Ovary (tissue), 9 donors: ENCODE measurements around the gene CXADR. TPM values are rescaled to one million over a fixed set of nuclear protein-coding genes. Genes with fewer than 3 reads are reported as not detected.

Source experiments
- DNase-seq, 5 donors: peaks; one replicate each; pipeline ENCODE4 v3.0.0-alpha.2; 2019 to 2020
- H3K27ac ChIP-seq, 2 donors: fragments of 200-600 bp; one replicate each; pipeline versions ENCODE4 v1.5.1 to v1.8.0; 2019 to 2022
- H3K27me3 ChIP-seq: fragments of 200-600 bp; one replicate; pipeline ENCODE4 v1.8.0; 2022
- H3K36me3 ChIP-seq: fragments of 200-600 bp; sonication (generic); one replicate; pipeline ENCODE4 v1.5.1; 2019
- H3K4me1 ChIP-seq: one replicate; pipeline ENCODE4 v1.8.1; 2013; ENCODE audit warnings: mild to moderate bottlenecking, moderate library complexity; ENCODE audit not compliant: insufficient read depth
- H3K4me3 ChIP-seq: fragments of 200-600 bp; sonication (generic); one replicate; pipeline ENCODE4 v1.5.1; 2017
- H3K9me3 ChIP-seq, 2 donors: fragments of 200-600 bp in 1 of 2; sonication (generic) in 1 of 2; one replicate each; pipeline versions ENCODE4 v1.5.1 to v1.8.1; 2013 to 2019; ENCODE audit warnings: mild to moderate bottlenecking in 1 of 2, moderate library complexity in 1 of 2
- EP300 ChIP-seq: sonication (generic); formaldehyde crosslinking; IDR thresholded peaks from one replicate; pipeline ENCODE4 v1.6.1; 2017; ENCODE audit warnings: antibody characterized with exemption
- POLR2A ChIP-seq: fragments of 450-650 bp; IDR thresholded peaks from one replicate; pipeline ENCODE4 v1.6.1; 2017; ENCODE audit warnings: antibody characterized with exemption, mild to moderate bottlenecking, moderate library complexity
- WGBS, 3 donors: extraction: QIAGEN DNeasy Blood & Tissue Kit in 1 of 3; methylation state at CpG; one replicate each; pipeline versions ENCODE4 v1.1.5 to v1.1.7; 2013 to 2017; 5-methylcytosine and 5-hydroxymethylcytosine counted together
- intact Hi-C, 4 donors: fragments of 100-400 bp; cut with DNase I; formaldehyde crosslinking; loops; one replicate each; pipeline versions ENCODE4 v1.11.0 to v1.15.1; 2022 to 2023
- polyA plus RNA-seq, 2 donors: library from polyadenylated mRNA; stranded (reverse); fragments of 200-250 nt in 1 of 2; fragments of 350-450 nt in 1 of 2; fragmentation: Illumina TruSeq in 1 of 2; extraction: RNeasy Lipid Tissue Mini Kit (QIAGEN cat#74804) in 1 of 2; gene quantifications; one replicate each; pipeline ENCODE4 v1.2.3, GENCODE V29; 2013 to 2014
- total RNA-seq, 7 donors: library from RNA; depleted of rRNA in 2 of 7; stranded (reverse); fragments of >200 nt in 2 of 7; fragmentation: NEBNext Ultra II Directional in 3 of 7; extraction: Animal tissue kit (Norgen Biotek cat#: 25700) in 3 of 7; gene quantifications; one replicate each; pipeline versions ENCODE4 v1.1.0 to v1.2.4, GENCODE V29; 2016 to 2023
- TF ChIP-seq, protein P1 (sequence below), 3 donors: fragments of 450-650 bp in 2 of 3; fragments of 200-600 bp in 1 of 3; IDR thresholded peaks; one replicate each; pipeline versions ENCODE4 v1.5.1 to v1.8.0; 2016 to 2022; ENCODE audit warnings: antibody characterized with exemption in 3 of 3, mild to moderate bottlenecking in 1 of 3
- donor health status: DM: no; HTN: no; CAD: no; lungs with moderate emphysema.
- donor health status: DM: no; HTN: no; CAD: no.
- donor health status: Bipolar disorder and iron deficiency.
- donor health status: DM: yes; HTN: yes; CAD: no.
- donor health status: DM: no; HTN: no; CAD: no.
- donor health status: DM: yes; HTN: yes; CAD: no.

Gene CXADR
- total and polyA plus RNA-seq, 9 donors: 0.13 to 40.7 (median 1.4) TPM

GRCh38 chr21:17532292-17532691, 19.4 kb downstream of the CXADR start:
- intact Hi-C loops: no loop called here
- no peaks in the 10 kb centered on the region for H3K27me3 ChIP-seq
- no peaks in the 10 kb centered on the region for H3K36me3 ChIP-seq
- TF ChIP-seq, protein P1, sequence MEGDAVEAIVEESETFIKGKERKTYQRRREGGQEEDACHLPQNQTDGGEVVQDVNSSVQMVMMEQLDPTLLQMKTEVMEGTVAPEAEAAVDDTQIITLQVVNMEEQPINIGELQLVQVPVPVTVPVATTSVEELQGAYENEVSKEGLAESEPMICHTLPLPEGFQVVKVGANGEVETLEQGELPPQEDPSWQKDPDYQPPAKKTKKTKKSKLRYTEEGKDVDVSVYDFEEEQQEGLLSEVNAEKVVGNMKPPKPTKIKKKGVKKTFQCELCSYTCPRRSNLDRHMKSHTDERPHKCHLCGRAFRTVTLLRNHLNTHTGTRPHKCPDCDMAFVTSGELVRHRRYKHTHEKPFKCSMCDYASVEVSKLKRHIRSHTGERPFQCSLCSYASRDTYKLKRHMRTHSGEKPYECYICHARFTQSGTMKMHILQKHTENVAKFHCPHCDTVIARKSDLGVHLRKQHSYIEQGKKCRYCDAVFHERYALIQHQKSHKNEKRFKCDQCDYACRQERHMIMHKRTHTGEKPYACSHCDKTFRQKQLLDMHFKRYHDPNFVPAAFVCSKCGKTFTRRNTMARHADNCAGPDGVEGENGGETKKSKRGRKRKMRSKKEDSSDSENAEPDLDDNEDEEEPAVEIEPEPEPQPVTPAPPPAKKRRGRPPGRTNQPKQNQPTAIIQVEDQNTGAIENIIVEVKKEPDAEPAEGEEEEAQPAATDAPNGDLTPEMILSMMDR (IDR thresholded peaks at IDR 0.05): no peak
- TF ChIP-seq POLR2A: no peak
- no peak for TF ChIP-seq EP300
- H3K27ac ChIP-seq: no peak overlapping the region
- no peaks in the 10 kb centered on the region for H3K9me3 ChIP-seq
- H3K4me1 ChIP-seq: no peaks in the 10 kb centered on the region
- no peak for DNase-seq
- WGBS, 3 donors: 59 to 77% (median 76%) methylated on average over 3 of the region's 3 CpGs
- H3K4me3 ChIP-seq: no peak overlapping the region

GRCh38 chr21:17536381-17536780, 23.5 kb downstream of the CXADR start:
- H3K9me3 ChIP-seq: no peaks in the 10 kb centered on the region
- no peak for DNase-seq
- TF ChIP-seq, protein P1 (IDR thresholded peaks at IDR 0.05): no peak
- TF ChIP-seq POLR2A (no peak), EP300 (no peak)
- no peaks in the 10 kb centered on the region for H3K36me3 ChIP-seq
- no peaks in the 10 kb centered on the region for H3K27me3 ChIP-seq
- intact Hi-C loops: no loop called here
- no peak overlapping the region for H3K27ac ChIP-seq
- WGBS, 3 donors: 75 to 79% (median 79%) methylated on average over 3 of the region's 3 CpGs
- no peak overlapping the region for H3K4me3 ChIP-seq
- H3K4me1 ChIP-seq: no peaks in the 10 kb centered on the region

DNA sequence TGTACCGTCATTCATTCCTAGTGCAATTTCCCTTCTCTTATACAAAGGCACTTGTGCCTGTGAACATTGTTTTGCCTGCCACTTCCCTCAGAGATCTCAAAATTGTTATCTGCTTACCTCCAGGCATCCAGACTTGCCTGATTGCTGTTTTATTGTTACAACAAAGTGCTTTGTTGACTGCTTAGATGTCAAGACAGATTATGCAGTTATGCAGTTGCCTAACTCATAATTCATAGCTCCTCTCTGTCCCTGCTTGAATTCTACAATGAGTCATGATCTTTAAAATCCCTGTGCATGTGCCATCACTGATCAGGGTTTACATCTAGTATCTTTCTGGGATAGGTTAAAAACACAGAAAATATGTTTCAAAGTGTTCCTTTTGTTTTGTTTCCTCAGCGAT, 24.5 kb downstream of the CXADR start:
- H3K36me3 ChIP-seq: no peaks in the 10 kb centered on the region
- no peaks in the 10 kb centered on the region for H3K9me3 ChIP-seq
- no peaks in the 10 kb centered on the region for H3K27me3 ChIP-seq
- no peak overlapping the region for H3K27ac ChIP-seq
- 44 to 50% (median 50%) methylated on average over 2 of the region's 2 CpGs for WGBS, 3 donors
- no peak overlapping the region for H3K4me3 ChIP-seq
- no peaks in the 10 kb centered on the region for H3K4me1 ChIP-seq
- no peak for DNase-seq
- intact Hi-C loops: no loop called here
- TF ChIP-seq, protein P1 (IDR thresholded peaks at IDR 0.05): no peak
- TF ChIP-seq POLR2A: no peak
- TF ChIP-seq EP300: no peak

DNA sequence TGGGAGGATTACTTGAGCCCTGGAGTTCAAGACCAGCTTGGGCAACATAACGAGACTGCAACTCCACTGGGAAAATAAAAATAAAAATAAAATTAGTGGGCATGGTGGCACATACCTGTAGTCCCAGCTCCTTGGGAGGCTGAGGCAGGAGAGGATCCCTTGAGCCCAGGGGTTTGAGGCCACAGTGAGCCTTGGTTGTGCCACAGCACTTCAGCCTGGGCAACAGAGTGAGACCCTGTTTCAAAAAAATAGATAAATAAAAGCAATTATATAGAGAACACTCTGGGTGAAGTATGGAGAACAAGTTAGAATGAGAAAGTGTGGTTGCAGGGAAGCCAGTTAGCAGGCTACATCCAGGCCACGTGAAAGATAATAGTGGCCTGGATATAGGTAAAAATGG, 25.7 kb downstream of the CXADR start:
- Histone ChIP-seq H3K27me3 (no peaks in the 10 kb centered on the region), H3K27ac (no peak overlapping the region), H3K36me3 (no peaks in the 10 kb centered on the region), H3K4me1 (no peaks in the 10 kb centered on the region), H3K4me3 (no peak overlapping the region), H3K9me3 (no peaks in the 10 kb centered on the region)
- DNase-seq: no peak
- intact Hi-C loops: no loop called here
- TF ChIP-seq POLR2A: no peak
- TF ChIP-seq EP300: no peak
- 73 to 83% (median 76%) methylated on average over 2 of the region's 2 CpGs for WGBS, 3 donors

DNA sequence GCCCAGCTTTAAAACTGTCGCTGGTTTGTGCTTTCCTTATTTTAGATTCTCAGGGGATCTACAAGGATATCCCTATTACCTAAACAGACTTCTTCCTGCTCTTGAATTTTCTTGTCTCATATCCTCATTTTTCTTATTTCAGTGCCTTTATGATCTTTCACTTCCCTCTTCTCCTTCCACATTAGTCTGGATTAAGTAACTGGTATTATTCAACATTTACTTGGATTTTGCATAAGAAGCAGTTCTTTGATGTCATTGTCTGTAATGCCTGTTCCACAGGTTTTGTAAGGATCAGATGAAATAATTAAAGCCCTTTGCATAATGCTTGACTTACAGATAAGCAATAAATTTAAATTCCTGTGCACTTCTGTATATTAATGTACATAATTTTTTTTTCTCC, 26.5 kb downstream of the CXADR start:
- Histone ChIP-seq H3K36me3 (no peaks in the 10 kb centered on the region), H3K27ac (no peak overlapping the region), H3K4me3 (no peak overlapping the region), H3K9me3 (no peaks in the 10 kb centered on the region), H3K27me3 (no peaks in the 10 kb centered on the region), H3K4me1 (no peaks in the 10 kb centered on the region)
- no peak for DNase-seq
- TF ChIP-seq, protein P1 (IDR thresholded peaks at IDR 0.05): no peak
- no peak for TF ChIP-seq POLR2A
- TF ChIP-seq EP300: no peak
- WGBS, 3 donors: 71 to 83% (median 76%) methylated on average over 1 of the region's 1 CpG
- intact Hi-C loops: no loop called here
